WTC11 (cell line): ENCODE measurements around the gene ITLN1. TPM values are rescaled to one million over a fixed set of nuclear protein-coding genes. Genes with fewer than 3 reads are reported as not detected.
"Not testable (repeated sequence)": the region's sequence is repeated elsewhere in the genome, so short reads cannot be mapped to it uniquely, and the experiment has no call there.

ENCODE experiments used
- ATAC-seq: fragments of 200-7000 bp; cut with Tn5 transposase; 2 replicates; pipeline ENCODE4 v1.10.0; 2021; ENCODE audit warnings: mild to moderate bottlenecking, moderate library complexity
- CTCF ChIA-PET: fragments of 300-600 bp; sonication (Branson Sonifier 250); formaldehyde crosslinking; loops from one replicate; lab custom pipeline; 2021; ENCODE audit warnings: antibody characterized with exemption; lab: Charles Lee
- POLR2A ChIA-PET: fragments of 350-600 bp; sonication (Branson Sonifier 250); formaldehyde crosslinking; loops from one replicate; lab custom pipeline; 2021; ENCODE audit warnings: antibody characterized with exemption; lab: Charles Lee
- DNase-seq: peaks from one replicate; pipeline ENCODE4 v3.0.0; 2021; ENCODE audit warnings: low spot score
- H3K27ac Mint-ChIP-seq: 2 replicates; pipeline ENCODE4 v1.8.0; 2021; ENCODE audit warnings: mixed read lengths
- H3K27me3 Mint-ChIP-seq: 2 replicates; pipeline ENCODE4 v1.8.0; 2021; ENCODE audit warnings: low read depth, mild to moderate bottlenecking, moderate library complexity, mixed read lengths
- H3K36me3 Mint-ChIP-seq: 2 replicates; pipeline ENCODE4 v1.8.0; 2021; ENCODE audit warnings: mixed read lengths
- H3K4me1 Mint-ChIP-seq: 2 replicates; pipeline ENCODE4 v1.8.0; 2022; ENCODE audit warnings: mixed read lengths
- H3K4me3 Mint-ChIP-seq: 2 replicates; pipeline ENCODE4 v1.8.0; 2021; ENCODE audit warnings: mild to moderate bottlenecking, moderate library complexity, mixed read lengths
- H3K9me3 Mint-ChIP-seq: 2 replicates; pipeline ENCODE4 v1.8.0; 2021; ENCODE audit warnings: mixed read lengths
- ARID4B ChIP-seq: sonication (generic); formaldehyde crosslinking; IDR thresholded peaks from 2 replicates; pipeline ENCODE4 v1.8.0; 2023; ENCODE audit warnings: missing genetic modification reagents, mild to moderate bottlenecking, borderline replicate concordance
- ATF3 ChIP-seq: sonication (generic); formaldehyde crosslinking; conservative IDR thresholded peaks from 2 replicates; pipeline ENCODE4 v1.8.1; 2022; ENCODE audit warnings: mild to moderate bottlenecking, missing genetic modification reagents
- ATF6 ChIP-seq: sonication (generic); formaldehyde crosslinking; IDR thresholded peaks from 2 replicates; pipeline ENCODE4 v1.8.1; 2023; ENCODE audit warnings: mild to moderate bottlenecking, missing genetic modification reagents
- CBFB ChIP-seq: sonication (generic); formaldehyde crosslinking; IDR thresholded peaks from 2 replicates; pipeline ENCODE4 v1.8.1; 2022; ENCODE audit warnings: mild to moderate bottlenecking, low read depth, missing genetic modification reagents
- CREM ChIP-seq: sonication (generic); formaldehyde crosslinking; IDR thresholded peaks from 2 replicates; pipeline ENCODE4 v1.8.1; 2022; ENCODE audit warnings: mild to moderate bottlenecking, missing genetic modification reagents, moderate library complexity
- MAX ChIP-seq: sonication (generic); formaldehyde crosslinking; IDR thresholded peaks from 2 replicates; pipeline ENCODE4 v1.8.0; 2022; ENCODE audit warnings: mild to moderate bottlenecking, missing genetic modification reagents
- NR2C2 ChIP-seq: sonication (generic); formaldehyde crosslinking; IDR thresholded peaks from 2 replicates; pipeline ENCODE4 v1.8.0; 2022; ENCODE audit warnings: mild to moderate bottlenecking, missing genetic modification reagents
- OVOL2 ChIP-seq: fragments of 250-450 bp; sonication (Bioruptor Pico); IDR thresholded peaks from 2 replicates; pipeline ENCODE4 v1.9.0; 2021; ENCODE audit warnings: mild to moderate bottlenecking, borderline replicate concordance
- SOX15 ChIP-seq: fragments of 250-450 bp; sonication (Bioruptor Pico); IDR thresholded peaks from 2 replicates; pipeline ENCODE4 v1.9.0; 2021; ENCODE audit warnings: mild to moderate bottlenecking
- STAT6 ChIP-seq: sonication (generic); formaldehyde crosslinking; conservative IDR thresholded peaks from 2 replicates; pipeline ENCODE4 v1.8.1; 2023; ENCODE audit warnings: mild to moderate bottlenecking, low read depth, missing genetic modification reagents, moderate library complexity
- ZMAT4 ChIP-seq: fragments of 250-450 bp; sonication (Bioruptor Pico); IDR thresholded peaks from 2 replicates; pipeline ENCODE4 v1.9.0; 2021; ENCODE audit warnings: mild to moderate bottlenecking
- ZNF219 ChIP-seq: sonication (generic); formaldehyde crosslinking; IDR thresholded peaks from 2 replicates; pipeline ENCODE4 v1.8.0; 2023; ENCODE audit warnings: missing genetic modification reagents, mild to moderate bottlenecking, borderline replicate concordance
- ZNF423 ChIP-seq: fragments of 250-450 bp; sonication (Bioruptor Pico); IDR thresholded peaks from 2 replicates; pipeline ENCODE4 v2.1.2; 2022; ENCODE audit warnings: mild to moderate bottlenecking, moderate library complexity
- total RNA-seq: library from RNA; stranded (reverse); gene quantifications from 3 replicates; pipeline ENCODE4 v1.2.3, GENCODE V29; 2021

The ITLN1 gene
- total RNA-seq, 1 experiment from 2014 or later = not detected

- TF ChIP-seq ARID4B (CRISPR knock-in tag) = no peak
Observed at GRCh38 chr1:160877221-160877620, 7.8 kb downstream of the ITLN1 start (continued).

- DNase-seq (no peak), ATAC-seq (no peak)
- POLR2A ChIA-PET = no interaction called here
- H3K4me1 Mint-ChIP-seq = peaks cover 10% of the 10 kb centered on the region
- CTCF ChIA-PET = interaction anchor here (0.6 to 1.0 kb wide), 4 partner anchors 10 to 114 kb away, joined by 3 to 7 read pairs (median 4); partner anchors contain the start of gene CD244
- TF ChIP-seq ZMAT4 (CRISPR knock-in tag) (no peak), SOX15 (CRISPR knock-in tag) (no peak), ZNF423 (CRISPR knock-in tag) (no peak), STAT6 (CRISPR knock-in tag) (no peak), ATF3 (CRISPR knock-in tag) (no peak), ZNF219 (CRISPR knock-in tag) (no peak), OVOL2 (no peak), CBFB (CRISPR knock-in tag) (no peak), MAX (CRISPR knock-in tag) (no peak), NR2C2 (CRISPR knock-in tag) (no peak), CREM (no peak), ATF6 (CRISPR knock-in tag) (no peak)
- H3K27ac Mint-ChIP-seq = no peak overlapping the region
- no peaks in the 10 kb centered on the region for H3K36me3 Mint-ChIP-seq
- no peaks in the 10 kb centered on the region for H3K27me3 Mint-ChIP-seq
- H3K9me3 Mint-ChIP-seq = peaks cover 4% of the 10 kb centered on the region; the same call in 1 of the 2 replicates
- H3K4me3 Mint-ChIP-seq = no peak overlapping the region
Observed at GRCh38 chr1:160876311-160876710, 8.7 kb downstream of the ITLN1 start.

- peaks cover 14% of the 10 kb centered on the region for H3K4me1 Mint-ChIP-seq
- H3K36me3 Mint-ChIP-seq, ATAC-seq, POLR2A ChIA-PET, CTCF ChIA-PET, H3K4me3 Mint-ChIP-seq, H3K9me3 Mint-ChIP-seq, DNase-seq, H3K27ac Mint-ChIP-seq, H3K27me3 Mint-ChIP-seq: not testable (repeated sequence)
Observed at GRCh38 chr1:160875591-160875990, 9.4 kb downstream of the ITLN1 start.
